SIG-M5 (cell line): ENCODE data around the gene DOCK4.

Experiments
- DNase-seq: peaks from one replicate; lab custom pipeline; 2025; lab: John Stamatoyannopoulos, UW

Gene DOCK4

GRCh38 chr7:112105584-112106530 lies 100.3 kb downstream of the DOCK4 start:
- DNase-seq, result no peak

- DNase-seq, result no peak
Measured at GRCh38 chr7:112104120-112104519, 102.1 kb downstream of the DOCK4 start.

- DNase-seq, result no peak
Measured at GRCh38 chr7:112103246-112103645, 103.0 kb downstream of the DOCK4 start.

- DNase-seq, result no peak
Measured at GRCh38 chr7:112101201-112101846, 104.9 kb downstream of the DOCK4 start.

- no peak for DNase-seq
Measured at GRCh38 chr7:112097524-112097923, 108.7 kb downstream of the DOCK4 start.

GRCh38 chr7:112093409-112093808 lies 112.8 kb downstream of the DOCK4 start:
- DNase-seq, result no peak

- no peak for DNase-seq
Measured at GRCh38 chr7:112092709-112093395, 113.3 kb downstream of the DOCK4 start.

- no peak for DNase-seq
Measured at GRCh38 chr7:112092306-112092705, 113.9 kb downstream of the DOCK4 start.

GRCh38 chr7:112091768-112092167 lies 114.4 kb downstream of the DOCK4 start:
- DNase-seq, result no peak

- no peak for DNase-seq
Measured at GRCh38 chr7:112089551-112089950, 116.6 kb downstream of the DOCK4 start.

- DNase-seq, result no peak
Measured at GRCh38 chr7:112088484-112089016, 117.6 kb downstream of the DOCK4 start.

- DNase-seq, result no peak
Measured at GRCh38 chr7:112086496-112087254, 119.5 kb downstream of the DOCK4 start.

- DNase-seq, result no peak
Measured at GRCh38 chr7:112084520-112084971, 121.7 kb downstream of the DOCK4 start.

GRCh38 chr7:112083776-112084355 lies 122.3 kb downstream of the DOCK4 start:
- no peak for DNase-seq

- no peak for DNase-seq
Measured at GRCh38 chr7:112082306-112082705, 123.9 kb downstream of the DOCK4 start.

GRCh38 chr7:112081778-112082177 lies 124.4 kb downstream of the DOCK4 start:
- DNase-seq, result peak; percentile 6

GRCh38 chr7:112080978-112081377 lies 125.2 kb downstream of the DOCK4 start:
- peak; percentile 86 for DNase-seq

- peak; percentile 56 for DNase-seq
Measured at GRCh38 chr7:112080441-112080840, 125.8 kb downstream of the DOCK4 start.

- no peak for DNase-seq
Measured at GRCh38 chr7:112079673-112080072, 126.5 kb downstream of the DOCK4 start.

- no peak for DNase-seq
Measured at GRCh38 chr7:112079122-112079521, 127.1 kb downstream of the DOCK4 start.

GRCh38 chr7:112076324-112076723 lies 129.9 kb downstream of the DOCK4 start:
- DNase-seq, result no peak
